ENCODE results near the gene NRCAM. TPM values are rescaled to one million over a fixed set of nuclear protein-coding genes. Genes with fewer than 3 reads are reported as not detected.

Gene NRCAM
- total and polyA plus RNA-seq, 10 of the 15 experiments (the other 5 are each of a cell fraction or from before 2014, with no cell fraction given) = 0.30 to 2.0 (median 1.0) TPM

GRCh38 chr7:108249453-108249852 is 206.8 kb downstream of the NRCAM start:
- 0 out of 2 replicates have a peak, but pooled peaks cover 3% of the 10 kb centered on the region for H3K4me1 ChIP-seq (ENCODE audit: control insufficient read depth, insufficient read depth, low read length)
- RAD21 ChIA-PET (ENCODE audit: unreplicated experiment) = no interaction called here
- WGBS (ENCODE audit: insufficient coverage, insufficient replicate concordance, low lambda C conversion rate, missing lambda C conversion rate) = 0% methylated on average over 1 of the region's 1 CpG
- ATAC-seq = no peak
- no peak for FAIRE-seq
- H3K27ac ChIP-seq (ENCODE audit: control insufficient read depth, insufficient read depth) = no peak overlapping the region
- no peaks in the 10 kb centered on the region for H3K36me3 ChIP-seq (ENCODE audit: control insufficient read depth in 2 of 2, insufficient read depth in 2 of 2, low read length in 1 of 2)
- no peak overlapping the region for H3K4me2 ChIP-seq (ENCODE audit: control insufficient read depth, insufficient read depth)
- no peaks in the 10 kb centered on the region for H4K20me1 ChIP-seq (ENCODE audit: control insufficient read depth, insufficient read depth)
- SMC1A ChIA-PET (ENCODE audit: uncharacterized antibody, unreplicated experiment) = interaction anchor here (1.0 kb wide), 1 partner anchor 33 kb away, joined by 3 read pairs; no protein-coding TSS in a partner anchor
- intact Hi-C loops (cut with micrococcal nuclease; ENCODE audit: unreplicated experiment) = no loop called here
- DNase-seq (ENCODE audit: low read depth, low spot score) = no peak
- in situ Hi-C loops (cut with MboI) = no loop called here
- H3K27me3 ChIP-seq (replicated peaks in 1 of 2; ENCODE audit: control insufficient read depth in 2 of 2, insufficient read depth in 2 of 2, low read length in 1 of 2) = no peaks in the 10 kb centered on the region
- H3K9ac ChIP-seq (ENCODE audit: control insufficient read depth, insufficient read depth, low read length) = no peak overlapping the region
- POLR2A ChIA-PET = no interaction called here
- no peak overlapping the region for H2AFZ ChIP-seq (ENCODE audit: control insufficient read depth, low read depth, low read length)
- no TSS peak for BruUV-seq (replicated peaks)
- CTCF ChIA-PET = no interaction called here
- no peak overlapping the region for H3K4me3 ChIP-seq
- H3K79me2 ChIP-seq (ENCODE audit: control insufficient read depth, insufficient read depth, low read length) = no peaks in the 10 kb centered on the region
- no peaks in the 10 kb centered on the region for H3K9me3 ChIP-seq (replicated peaks; ENCODE audit: control insufficient read depth, insufficient read depth, low read length)
- TF ChIP-seq FOS (IDR thresholded peaks at IDR 0.05; ENCODE audit: borderline replicate concordance, extremely low read depth, insufficient read length) (no peak), SMAD5 (IDR thresholded peaks at IDR 0.05; ENCODE audit: low read depth) (no peak), ZNF274 (IDR thresholded peaks at IDR 0.05; ENCODE audit: insufficient read depth, insufficient read length) (no peak), JUNB (IDR thresholded peaks at IDR 0.05) (no peak), KDM1A (IDR thresholded peaks at IDR 0.05; ENCODE audit: borderline replicate concordance) (no peak), RELA (IDR thresholded peaks at IDR 0.05; ENCODE audit: borderline replicate concordance, partially characterized antibody) (no peak), SIN3A (IDR thresholded peaks at IDR 0.05; ENCODE audit: low read depth, low read length) (no peak), ASH2L (IDR thresholded peaks at IDR 0.05; ENCODE audit: borderline replicate concordance, low read depth) (no peak), EED (IDR thresholded peaks at IDR 0.05; ENCODE audit: low read depth) (no peak), IRF5 (IDR thresholded peaks at IDR 0.05; ENCODE audit: borderline replicate concordance) (no peak), NKRF (conservative IDR thresholded peaks at IDR 0.05) (no peak), BCL3 (IDR thresholded peaks at IDR 0.05; ENCODE audit: borderline replicate concordance, insufficient read depth, low read depth, low read length, poor library complexity, severe bottlenecking) (no peak), TARDBP (IDR thresholded peaks at IDR 0.05; ENCODE audit: borderline replicate concordance) (no peak), ZNF592 (IDR thresholded peaks at IDR 0.05) (no peak), TCF7 (IDR thresholded peaks at IDR 0.05; ENCODE audit: borderline replicate concordance) (no peak)
